GM18951 (cell line): ENCODE data around the gene TNRC6B.
"Not testable (repeated sequence)": the region's sequence is repeated elsewhere in the genome, so short reads cannot be mapped to it uniquely, and the experiment has no call there.

Experiments
- POLR2A ChIP-seq: IDR thresholded peaks from 4 replicates; pipeline ENCODE4 v1.6.1; 2011; ENCODE audit warnings: mild to moderate bottlenecking; ENCODE audit not compliant: insufficient read length, insufficient read depth; ENCODE audit errors: extremely low read depth
- in situ Hi-C: fragments of 300-500 bp; cut with MboI; formaldehyde crosslinking; loops from one replicate; pipeline ENCODE4 v1.12.0; 2022; ENCODE audit warnings: low sequenced_read_pairs, mixed read lengths, inconsistent platforms; ENCODE audit not compliant: unreplicated experiment

The TNRC6B gene

GRCh38 chr22:40376149-40376548 is 198.4 kb downstream of the TNRC6B start:
- in situ Hi-C loops: no loop called here
- no peak for TF ChIP-seq POLR2A

GRCh38 chr22:40377931-40378330 is 200.2 kb downstream of the TNRC6B start:
- TF ChIP-seq POLR2A: no peak
- in situ Hi-C loops: no loop called here

GRCh38 chr22:40378448-40378847 is 200.7 kb downstream of the TNRC6B start:
- in situ Hi-C loops: not testable (repeated sequence)

- TF ChIP-seq POLR2A: no peak
- in situ Hi-C loops: no loop called here
These were observed 203.7 kb downstream of the TNRC6B start for GRCh38 chr22:40381461-40381860.

- in situ Hi-C loops: no loop called here
- TF ChIP-seq POLR2A: no peak
These were observed 206.2 kb downstream of the TNRC6B start for GRCh38 chr22:40383905-40384304.

GRCh38 chr22:40385036-40385782 is 207.5 kb downstream of the TNRC6B start:
- no peak for TF ChIP-seq POLR2A
- in situ Hi-C loops: no loop called here
